K562 (cell line): ENCODE results near the gene CDK14. TPM values are rescaled to one million over a fixed set of nuclear protein-coding genes. Genes with fewer than 3 reads are reported as not detected.

Source experiments
- ATAC-seq: fragments of 200-7000 bp; cut with Tn5 transposase; 3 replicates; pipeline ENCODE4 v1.9.1; 2020; ENCODE audit warnings: moderate library complexity
- BruUV-seq: library from RNA; stranded (reverse); fragments of 400-500 nt; replicated peaks from 2 replicates; lab custom pipeline; 2021; lab: Mats Ljungman, UMichigan
- CTCF ChIA-PET: fragments of 300-600 bp; formaldehyde crosslinking; extraction: SDS; loops from one replicate; lab custom pipeline; 2021; ENCODE audit warnings: low intra/inter-chr PET ratio; lab: Yijun Ruan, JAX
- POLR2A ChIA-PET: fragments of 300-600, 350-650 bp; sonication (Branson Sonifier 250); formaldehyde crosslinking; extraction: SDS; loops from one replicate; lab custom pipeline; 2021; ENCODE audit warnings: antibody characterized with exemption, inconsistent platforms; lab: Yijun Ruan, JAX
- DNase-seq, 4 experiments: peaks; one replicate each; pipeline versions ENCODE4 v3.0.0 to v3.0.0-alpha.2; 2011 to 2018; ENCODE audit warnings: low spot score in 3 of 4, mixed read lengths in 3 of 4; ENCODE audit errors: extremely low read depth in 1 of 4
- FAIRE-seq: peaks from 2 replicates; lab custom pipeline; 2011; peaks lifted over from hg19 to GRCh38; lab: Jason Lieb, UNC
- H2AFZ ChIP-seq: 2 replicates; pipeline ENCODE4 v1.6.0; 2011; ENCODE audit warnings: low read depth, low read length, control low read depth, inconsistent platforms
- H3K27ac ChIP-seq: fragments of 200-600 bp; 3 replicates; pipeline ENCODE4 v1.8.0; 2011; ENCODE audit warnings: low read depth, mild to moderate bottlenecking, control low read depth, inconsistent platforms, low read length, moderate library complexity, mixed read lengths; ENCODE audit errors: extremely low read depth
- H3K27me3 ChIP-seq, 2 experiments: fragments of 300-600 bp in 1 of 2; 2 replicates in 1 of 2; 3 replicates in 1 of 2; pipeline versions ENCODE4 v1.6.0 to v1.8.0; 2011; ENCODE audit warnings: inconsistent platforms in 2 of 2, low read length in 2 of 2, mild to moderate bottlenecking in 1 of 2, mixed read lengths in 1 of 2, moderate library complexity in 1 of 2; ENCODE audit not compliant: control insufficient read depth in 2 of 2, insufficient read depth in 2 of 2
- H3K36me3 ChIP-seq: fragments of 300-600 bp; 3 replicates; pipeline ENCODE4 v1.8.0; 2011; ENCODE audit warnings: mild to moderate bottlenecking, low read length, inconsistent platforms; ENCODE audit not compliant: control insufficient read depth, insufficient read depth
- H3K4me1 ChIP-seq, 2 experiments: fragments of 200-600 bp in 1 of 2; replicated peaks in 1 of 2; 2 replicates in 1 of 2; 3 replicates in 1 of 2; pipeline versions ENCODE4 v1.5.1 to v1.8.0; 2011; ENCODE audit warnings: inconsistent platforms in 2 of 2, low read length in 2 of 2, mild to moderate bottlenecking in 1 of 2, mixed read lengths in 1 of 2, moderate library complexity in 1 of 2; ENCODE audit not compliant: control insufficient read depth in 2 of 2, insufficient read depth in 2 of 2
- H3K4me2 ChIP-seq: 2 replicates; pipeline ENCODE4 v1.6.1; 2011; ENCODE audit warnings: low read length, control low read depth, inconsistent platforms, mixed read lengths; ENCODE audit not compliant: insufficient read depth
- H3K4me3 ChIP-seq: fragments of 200-600 bp; sonication (generic), shearing (Covaris generic); 2 replicates; pipeline ENCODE4 v1.5.1; 2016; ENCODE audit warnings: control low read depth, inconsistent platforms
- H3K79me2 ChIP-seq: fragments of 200-600 bp; 3 replicates; pipeline ENCODE4 v1.8.0; 2011; ENCODE audit warnings: low read length, inconsistent platforms; ENCODE audit not compliant: control insufficient read depth, insufficient read depth
- H3K9ac ChIP-seq, 2 experiments: 2 replicates each; pipeline versions ENCODE4 v1.6.0 to v1.6.1; 2011; ENCODE audit warnings: low read depth in 2 of 2, low read length in 2 of 2, control low read depth in 1 of 2, inconsistent platforms in 1 of 2, mild to moderate bottlenecking in 1 of 2, mixed read lengths in 1 of 2; ENCODE audit not compliant: insufficient read depth in 1 of 2
- H3K9me1 ChIP-seq: one replicate; pipeline ENCODE4 v1.6.0; 2011; ENCODE audit warnings: inconsistent platforms, mild to moderate bottlenecking, low read length, moderate library complexity; ENCODE audit not compliant: control insufficient read depth, insufficient read depth
- H3K9me3 ChIP-seq: replicated peaks from 2 replicates; pipeline ENCODE4 v1.5.1; 2011; ENCODE audit warnings: low read depth, low read length, inconsistent platforms; ENCODE audit not compliant: control insufficient read depth, insufficient read depth
- H4K20me1 ChIP-seq: replicated peaks from 2 replicates; pipeline ENCODE4 v1.6.1; 2011; ENCODE audit warnings: low read length, inconsistent platforms, mixed read lengths; ENCODE audit not compliant: control insufficient read depth, insufficient read depth
- CAMTA2 ChIP-seq: fragments of 250-450 bp; sonication (Bioruptor Pico); conservative IDR thresholded peaks from 2 replicates; pipeline ENCODE4 v1.5.1; 2022
- DEAF1 ChIP-seq: fragments of 450-650 bp; formaldehyde crosslinking; IDR thresholded peaks from 2 replicates; pipeline ENCODE4 v1.4.0; 2020; ENCODE audit warnings: mild to moderate bottlenecking, moderate library complexity
- HMGXB4 ChIP-seq: sonication (generic); formaldehyde crosslinking; IDR thresholded peaks from 2 replicates; pipeline ENCODE4 v1.8.1; 2023; ENCODE audit warnings: mild to moderate bottlenecking, missing genetic modification reagents
- MAFG ChIP-seq: fragments of 450-650 bp; conservative IDR thresholded peaks from 2 replicates; pipeline ENCODE4 v1.6.1; 2016; ENCODE audit warnings: missing genetic modification characterization, missing compliant biosample characterization
- NR3C1 ChIP-seq: sonication (generic); formaldehyde crosslinking; IDR thresholded peaks from 2 replicates; pipeline ENCODE4 v1.8.1; 2022; ENCODE audit warnings: missing genetic modification reagents
- POLR2B ChIP-seq: fragments of 450-650 bp; IDR thresholded peaks from 2 replicates; pipeline ENCODE4 v1.6.1; 2018; ENCODE audit warnings: low read depth; ENCODE audit not compliant: partially characterized antibody
- POLR2G ChIP-seq: fragments of 200-400 bp; formaldehyde crosslinking; IDR thresholded peaks from 2 replicates; pipeline ENCODE4 v1.6.1; 2017; ENCODE audit warnings: low read depth, mild to moderate bottlenecking, antibody characterized with exemption, low read length, moderate library complexity
- RNF2 ChIP-seq: sonication (generic); IDR thresholded peaks from 2 replicates; pipeline ENCODE4 v1.6.1; 2016
- SMC3 ChIP-seq: conservative IDR thresholded peaks from 2 replicates; pipeline ENCODE4 v1.6.1; 2011; ENCODE audit warnings: low read depth, low read length, improper control_type of control experiment; ENCODE audit not compliant: insufficient read depth
- STAG1 ChIP-seq: sonication (generic); formaldehyde crosslinking; IDR thresholded peaks from 2 replicates; pipeline ENCODE4 v1.5.0; 2020; ENCODE audit warnings: missing genetic modification reagents, borderline replicate concordance
- TSC22D4 ChIP-seq: fragments of 450-650 bp; IDR thresholded peaks from 2 replicates; pipeline ENCODE4 v1.6.1; 2016; ENCODE audit warnings: missing genetic modification characterization, missing biosample characterization, control low read depth
- ZNF780A ChIP-seq: fragments of 250-450 bp; sonication (Bioruptor Pico); IDR thresholded peaks from 2 replicates; pipeline ENCODE4 v1.5.0; 2021; ENCODE audit warnings: mild to moderate bottlenecking
- WGBS: fragments of 100-300 bp; shearing (Covaris generic); methylation state at CpG from one replicate; pipeline ENCODE4 v1.1.6; 2016; ENCODE audit warnings: low coverage, mixed read lengths; ENCODE audit not compliant: insufficient coverage; ENCODE audit errors: missing lambda C conversion rate; 5-methylcytosine and 5-hydroxymethylcytosine counted together
- in situ Hi-C: fragments of 300-500 bp; cut with MboI; formaldehyde crosslinking; loops from 4 replicates; pipeline ENCODE4 v1.15.0; 2018; ENCODE audit warnings: inconsistent platforms, mixed read lengths
- intact Hi-C: fragments of 100-400 bp; cut with micrococcal nuclease; formaldehyde crosslinking; loops from 2 replicates; pipeline ENCODE4 v1.14.2; 2022
- polyA plus RNA-seq, 8 experiments: library from polyadenylated mRNA; depleted of rRNA in 4 of 8; stranded (reverse) in 5 of 8; unstranded in 3 of 8; fragments of >200 nt; fragmentation: Nextera tagmentation in 2 of 8; fragmentation: Illumina TruSeq in 1 of 8; extraction: Ambion mirVana in 2 of 8; extraction: Trizol in 1 of 8; gene quantifications; 2 replicates each; pipeline versions ENCODE4 v1.2.1 to v1.2.3, GENCODE V29; 2011 to 2014; ENCODE audit warnings: inconsistent platforms in 1 of 8, missing spikeins in 1 of 8
- total RNA-seq, 7 experiments: library from RNA; depleted of rRNA in 6 of 7; stranded (reverse); fragments of >200 nt in 6 of 7; fragmentation: Illumina TruSeq in 2 of 7; extraction: Trizol in 2 of 7; gene quantifications; 2 replicates each; pipeline versions ENCODE4 v1.2.1 to v1.2.3, GENCODE V29; 2011 to 2021; ENCODE audit warnings: low replicate concordance in 1 of 7
- TF ChIP-seq, protein P1 (sequence below): fragments of 450-650 bp; conservative IDR thresholded peaks from 2 replicates; pipeline ENCODE4 v1.6.1; 2016; ENCODE audit warnings: missing genetic modification characterization, low read depth, mild to moderate bottlenecking, missing compliant biosample characterization, moderate library complexity

CDK14 gene
- total and polyA plus RNA-seq, 9 of the 15 experiments (the other 6 are each of a cell fraction or from before 2014, with no cell fraction given) = 0.03 to 0.91 (median 0.16) TPM

GRCh38 chr7:90777041-90777440 is 180.9 kb downstream of the CDK14 start:
- H3K79me2 ChIP-seq = no peaks in the 10 kb centered on the region
- no peak overlapping the region for H3K9ac ChIP-seq
- 0% methylated on average over 2 of the region's 2 CpGs for WGBS
- no peak for TF ChIP-seq SMC3
- TF ChIP-seq, protein P1, sequence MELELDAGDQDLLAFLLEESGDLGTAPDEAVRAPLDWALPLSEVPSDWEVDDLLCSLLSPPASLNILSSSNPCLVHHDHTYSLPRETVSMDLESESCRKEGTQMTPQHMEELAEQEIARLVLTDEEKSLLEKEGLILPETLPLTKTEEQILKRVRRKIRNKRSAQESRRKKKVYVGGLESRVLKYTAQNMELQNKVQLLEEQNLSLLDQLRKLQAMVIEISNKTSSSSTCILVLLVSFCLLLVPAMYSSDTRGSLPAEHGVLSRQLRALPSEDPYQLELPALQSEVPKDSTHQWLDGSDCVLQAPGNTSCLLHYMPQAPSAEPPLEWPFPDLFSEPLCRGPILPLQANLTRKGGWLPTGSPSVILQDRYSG (tag) = no peak
- TF ChIP-seq TSC22D4 (tag) = no peak
- TF ChIP-seq ZNF780A (CRISPR knock-in tag) = no peak
- no peak for TF ChIP-seq POLR2G
- TF ChIP-seq NR3C1 (CRISPR knock-in tag) = no peak
- no peak for TF ChIP-seq HMGXB4 (CRISPR knock-in tag)
- TF ChIP-seq POLR2B = no peak
- TF ChIP-seq CAMTA2 (CRISPR knock-in tag) = no peak
- TF ChIP-seq STAG1 (CRISPR knock-in tag) = no peak
- TF ChIP-seq MAFG = no peak
- TF ChIP-seq DEAF1 (CRISPR knock-in tag) = no peak
- no peak for TF ChIP-seq RNF2
- FAIRE-seq (no peak), DNase-seq (no peak), ATAC-seq (no peak)
- no peak overlapping the region for H3K27ac ChIP-seq
- POLR2A ChIA-PET = interaction anchor here (0.7 kb wide), 1 partner anchor 388 kb away, joined by 3 read pairs; no protein-coding TSS in a partner anchor
- no peak overlapping the region for H2AFZ ChIP-seq
- H4K20me1 ChIP-seq = no peaks in the 10 kb centered on the region
- no peak overlapping the region for H3K4me3 ChIP-seq
- in situ Hi-C loops (no loop called here), intact Hi-C loops (no loop called here)
- BruUV-seq = no TSS peak
- CTCF ChIA-PET = no interaction called here
- H3K9me3 ChIP-seq = no peaks in the 10 kb centered on the region
- no peaks in the 10 kb centered on the region for H3K27me3 ChIP-seq
- no peaks in the 10 kb centered on the region for H3K9me1 ChIP-seq
- no peaks in the 10 kb centered on the region for H3K4me1 ChIP-seq
- H3K4me2 ChIP-seq = no peak overlapping the region
- no peaks in the 10 kb centered on the region for H3K36me3 ChIP-seq
